PC-3 (cell line): ENCODE results near the gene CRYGS. TPM values are rescaled to one million over a fixed set of nuclear protein-coding genes. Genes with fewer than 3 reads are reported as not detected.

ENCODE experiments used
- ATAC-seq: fragments of 200-7000 bp; cut with Tn5 transposase; 2 replicates; pipeline ENCODE4 v1.9.1; 2020; ENCODE audit warnings: mild to moderate bottlenecking, moderate library complexity
- BruUV-seq: library from RNA; stranded (reverse); fragments of 400-500 nt; replicated peaks from 2 replicates; lab custom pipeline; 2021; lab: Mats Ljungman, UMichigan
- CTCF ChIA-PET: fragments of 300-600 bp; sonication (Branson Sonifier 250); formaldehyde crosslinking; loops from one replicate; lab custom pipeline; 2022; ENCODE audit warnings: antibody characterized with exemption; lab: Charles Lee
- POLR2A ChIA-PET: fragments of 300-600 bp; sonication (Branson Sonifier 250); formaldehyde crosslinking; loops from one replicate; lab custom pipeline; 2022; ENCODE audit warnings: antibody characterized with exemption; ENCODE audit not compliant: unreplicated experiment; lab: Charles Lee
- DNase-seq: peaks from one replicate; pipeline ENCODE4 v3.0.0-alpha.2; 2015
- H2AFZ ChIP-seq: fragments of 300-600 bp; sonication (generic); 2 replicates; pipeline ENCODE4 v1.6.0; 2016; ENCODE audit warnings: antibody characterized with exemption, low read length
- H3F3A ChIP-seq: fragments of 300-600 bp; sonication (generic); one replicate; pipeline ENCODE4 v1.6.0; 2017; ENCODE audit warnings: antibody characterized with exemption, low read length, control low read depth, mild to moderate bottlenecking; ENCODE audit not compliant: unreplicated experiment
- H3K27ac ChIP-seq: fragments of 300-600 bp; sonication (generic); 2 replicates; pipeline ENCODE4 v1.5.1; 2016; ENCODE audit warnings: mild to moderate bottlenecking, low read length
- H3K27me3 ChIP-seq: fragments of 300-600 bp; sonication (generic); 2 replicates; pipeline ENCODE4 v1.6.1; 2016; ENCODE audit warnings: low read length, mixed read lengths
- H3K36me3 ChIP-seq: fragments of 300-600 bp; sonication (generic); 2 replicates; pipeline ENCODE4 v1.6.1; 2016; ENCODE audit warnings: low read depth, mixed run types, low read length, mixed read lengths
- H3K4me1 ChIP-seq: fragments of 300-600 bp; sonication (generic); 2 replicates; pipeline ENCODE4 v1.5.1; 2016; ENCODE audit warnings: low read length; ENCODE audit not compliant: insufficient read depth
- H3K4me2 ChIP-seq: fragments of 300-600 bp; sonication (generic); 2 replicates; pipeline ENCODE4 v1.6.0; 2016; ENCODE audit warnings: low read length
- H3K4me3 ChIP-seq: fragments of 300-600 bp; sonication (generic); 2 replicates; pipeline ENCODE4 v1.5.1; 2016; ENCODE audit warnings: mild to moderate bottlenecking, low read length, mixed read lengths
- H3K79me2 ChIP-seq: fragments of 300-600 bp; sonication (generic); 2 replicates; pipeline ENCODE4 v1.6.1; 2017; ENCODE audit warnings: low read length, mixed read lengths
- H3K9ac ChIP-seq: fragments of 300-600 bp; sonication (generic); 2 replicates; pipeline ENCODE4 v1.6.0; 2016; ENCODE audit warnings: mild to moderate bottlenecking, low read length
- H3K9me2 ChIP-seq: fragments of 300-600 bp; sonication (generic); replicated peaks from 2 replicates; pipeline ENCODE4 v1.6.1; 2016; ENCODE audit warnings: mixed run types, low read length, mixed read lengths
- H3K9me3 ChIP-seq: fragments of 300-600 bp; sonication (generic); 2 replicates; pipeline ENCODE4 v1.6.1; 2016; ENCODE audit warnings: low read length, mixed read lengths
- H4K20me1 ChIP-seq: fragments of 300-600 bp; sonication (generic); 2 replicates; pipeline ENCODE4 v1.6.1; 2016; ENCODE audit warnings: low read length, mixed read lengths
- CTCF ChIP-seq: fragments of 300-600 bp; sonication (generic); conservative IDR thresholded peaks from 2 replicates; pipeline ENCODE4 v1.5.1; 2017; ENCODE audit warnings: antibody characterized with exemption, low read depth, mild to moderate bottlenecking, low read length
- EZH2 ChIP-seq: fragments of 300-600 bp; sonication (generic); IDR thresholded peaks from one replicate; pipeline ENCODE4 v1.6.1; 2017; ENCODE audit warnings: antibody characterized with exemption, mild to moderate bottlenecking, low read length; ENCODE audit not compliant: unreplicated experiment
- EZH2phosphoT487 ChIP-seq: fragments of 300-600 bp; sonication (generic); IDR thresholded peaks from 2 replicates; pipeline ENCODE4 v1.6.1; 2018; ENCODE audit warnings: mild to moderate bottlenecking, antibody characterized with exemption, low read length, borderline replicate concordance
- intact Hi-C: fragments of 100-400 bp; cut with micrococcal nuclease; formaldehyde crosslinking; loops from 2 replicates; pipeline ENCODE4 v1.9.0; 2023
- total RNA-seq: library from RNA; depleted of rRNA; stranded (reverse); fragments of >200 nt; gene quantifications from 2 replicates; pipeline ENCODE4 v1.2.3, GENCODE V29; 2014

CRYGS gene
- total RNA-seq, 1 experiment from 2014 or later = 3.4 TPM

- Histone ChIP-seq H4K20me1 (no peaks in the 10 kb centered on the region), H3K4me3 (no peak overlapping the region), H3K9ac (no peak overlapping the region), H2AFZ (no peak overlapping the region), H3K36me3 (no peaks in the 10 kb centered on the region), H3K4me1 (no peaks in the 10 kb centered on the region), H3K79me2 (no peaks in the 10 kb centered on the region), H3K4me2 (no peak overlapping the region), H3F3A (no peaks in the 10 kb centered on the region), H3K9me2 (no peaks in the 10 kb centered on the region), H3K9me3 (no peaks in the 10 kb centered on the region), H3K27ac (no peak overlapping the region), H3K27me3 (0 out of 2 replicates have a peak, but pooled peaks cover 15% of the 10 kb centered on the region)
- POLR2A ChIA-PET = no interaction called here
- ATAC-seq (no peak), DNase-seq (no peak)
- intact Hi-C loops = no loop called here
- CTCF ChIA-PET = no interaction called here
- TF ChIP-seq EZH2phosphoT487 (no peak), EZH2 (no peak), CTCF (no peak)
- no TSS peak for BruUV-seq
These were observed 30.8 kb downstream of the CRYGS start for GRCh38 chr3:186513386-186513785.

- 0 out of 2 replicates have a peak, but pooled peaks cover 12% of the 10 kb centered on the region for H3K27me3 ChIP-seq
These were observed 31.4 kb downstream of the CRYGS start for GRCh38 chr3:186512570-186513302.

More at GRCh38 chr3:186512570-186513302, 31.4 kb downstream of the CRYGS start:
- Histone ChIP-seq H3K9me3 (no peaks in the 10 kb centered on the region), H3K4me3 (no peak overlapping the region), H3K27ac (no peak overlapping the region), H3K36me3 (no peaks in the 10 kb centered on the region), H4K20me1 (no peaks in the 10 kb centered on the region), H3K9me2 (no peaks in the 10 kb centered on the region), H3F3A (no peaks in the 10 kb centered on the region), H3K4me1 (no peaks in the 10 kb centered on the region), H3K4me2 (no peak overlapping the region), H3K79me2 (no peaks in the 10 kb centered on the region), H3K9ac (no peak overlapping the region), H2AFZ (no peak overlapping the region)
- ATAC-seq = no peak
- TF ChIP-seq EZH2phosphoT487 (no peak), EZH2 (no peak), CTCF (no peak)
- intact Hi-C loops = no loop called here
- ChIA-PET CTCF (no interaction called here), POLR2A (no interaction called here)
- DNase-seq = no peak
- no TSS peak for BruUV-seq
